Esophagus squamous epithelium (tissue), 4 donors: ENCODE data around the gene ENOX1.

Source experiments
- CTCF ChIP-seq, 6 experiments: fragments of 450-650 bp in 4 of 6; fragments of 200-600 bp in 2 of 6; sonication (generic) in 2 of 6; IDR thresholded peaks; one replicate each; pipeline ENCODE4 v1.5.1; 2016 to 2019; ENCODE audit warnings: antibody characterized with exemption in 6 of 6, mild to moderate bottlenecking in 4 of 6, moderate library complexity in 4 of 6
- POLR2A ChIP-seq, 4 donors: fragments of 450-650 bp; IDR thresholded peaks; one replicate each; pipeline ENCODE4 v1.6.1; 2017; ENCODE audit warnings: antibody characterized with exemption in 4 of 4, mild to moderate bottlenecking in 4 of 4, moderate library complexity in 3 of 4

- TF ChIP-seq CTCF (IDR thresholded peaks at IDR 0.05) (no peak), POLR2A (IDR thresholded peaks at IDR 0.05) (no peak)
Measured at GRCh38 chr13:43773602-43774001, 13.2 kb downstream of the ENOX1 start.
